ENCODE data around the gene RAD51B.

The RAD51B gene

GRCh38 chr14:68305738-68306137 is 486.2 kb downstream of the RAD51B start:
- DNase-seq (ENCODE audit: low spot score), result no peak

GRCh38 chr14:68306265-68306933 is 486.8 kb downstream of the RAD51B start:
- no peak for DNase-seq (ENCODE audit: low spot score)

GRCh38 chr14:68306934-68307789 is 487.6 kb downstream of the RAD51B start:
- DNase-seq (ENCODE audit: low spot score), result no peak

GRCh38 chr14:68307790-68308168 is 488.2 kb downstream of the RAD51B start:
- no peak for DNase-seq (ENCODE audit: low spot score)

- no peak for DNase-seq (ENCODE audit: low spot score)
Measured at GRCh38 chr14:68308726-68309520, 489.3 kb downstream of the RAD51B start.

GRCh38 chr14:68309616-68310015 is 490.0 kb downstream of the RAD51B start:
- DNase-seq (ENCODE audit: low spot score), result no peak

GRCh38 chr14:68312300-68312699 is 492.7 kb downstream of the RAD51B start:
- no peak for DNase-seq (ENCODE audit: low spot score)

GRCh38 chr14:68312884-68313610 is 493.5 kb downstream of the RAD51B start:
- no peak for DNase-seq (ENCODE audit: low spot score)

- no peak for DNase-seq (ENCODE audit: low spot score)
Measured at GRCh38 chr14:68314642-68315041, 495.1 kb downstream of the RAD51B start.

- no peak for DNase-seq (ENCODE audit: low spot score)
Measured at GRCh38 chr14:68315081-68315480, 495.5 kb downstream of the RAD51B start.

GRCh38 chr14:68316078-68316868 is 496.7 kb downstream of the RAD51B start:
- peak; percentile 33 for DNase-seq (ENCODE audit: low spot score)

GRCh38 chr14:68317239-68317638 is 497.7 kb downstream of the RAD51B start:
- DNase-seq (ENCODE audit: low spot score), result no peak

GRCh38 chr14:68318828-68319227 is 499.2 kb downstream of the RAD51B start:
- no peak for DNase-seq (ENCODE audit: low spot score)

- no peak for DNase-seq (ENCODE audit: low spot score)
Measured at GRCh38 chr14:68320495-68320894, 500.9 kb downstream of the RAD51B start.

GRCh38 chr14:68322940-68323620 is 503.5 kb downstream of the RAD51B start:
- DNase-seq (ENCODE audit: low spot score), result no peak

- DNase-seq (ENCODE audit: low spot score), result no peak
Measured at GRCh38 chr14:68325267-68325807, 505.8 kb downstream of the RAD51B start.

GRCh38 chr14:68327231-68327630 is 507.7 kb downstream of the RAD51B start:
- no peak for DNase-seq (ENCODE audit: low spot score)

GRCh38 chr14:68328509-68328908 is 508.9 kb downstream of the RAD51B start:
- no peak for DNase-seq (ENCODE audit: low spot score)

GRCh38 chr14:68331426-68331825 is 511.8 kb downstream of the RAD51B start:
- DNase-seq (ENCODE audit: low spot score), result no peak

- no peak for DNase-seq (ENCODE audit: low spot score)
Measured at GRCh38 chr14:68331991-68332390, 512.4 kb downstream of the RAD51B start.
